ENCODE measurements around the gene CA9. TPM values are rescaled to one million over a fixed set of nuclear protein-coding genes. Genes with fewer than 3 reads are reported as not detected.

CA9 gene
- total RNA-seq, 3 donors from 2014 or later (not counting 1 experiment from before 2014, with no cell fraction given) = not detected

GRCh38 chr9:35726931-35727330, 53.2 kb downstream of the CA9 start:
- H3K27ac Mint-ChIP-seq = no peak overlapping the region
- DNase-seq (peak; percentile 32 to 65), ATAC-seq (peak; percentile 45 to 62 (median 54))
- Histone ChIP-seq H3K4me3 (ENCODE audit: low read length) (no peak overlapping the region), H3K36me3 (ENCODE audit: control insufficient read depth, insufficient read depth, low read length) (peaks cover 37% of the 10 kb centered on the region), H3K9me3 (ENCODE audit: control insufficient read depth, insufficient read depth, low read length) (no peaks in the 10 kb centered on the region), H3K27me3 (ENCODE audit: control insufficient read depth, insufficient read depth, low read length) (no peaks in the 10 kb centered on the region), H3K27ac (ENCODE audit: low read length) (peak overlapping the region; percentile 73), H3K4me1 (ENCODE audit: control insufficient read depth, insufficient read depth, low read length) (peaks cover 51% of the 10 kb centered on the region)
- peaks cover 17 to 22% of the 10 kb centered on the region in 2 donors for H3K4me1 Mint-ChIP-seq
- H3K27me3 Mint-ChIP-seq (ENCODE audit: low read depth in 2 of 2) = no peaks in the 10 kb centered on the region
- 4% methylated on average over 3 of the region's 3 CpGs for WGBS (ENCODE audit: insufficient coverage)
- no peak overlapping the region for H3K4me3 Mint-ChIP-seq
- H3K9me3 Mint-ChIP-seq = no peaks in the 10 kb centered on the region
- H3K36me3 Mint-ChIP-seq = peaks cover 14% of the 10 kb centered on the region
- intact Hi-C loops (cut with micrococcal nuclease) = no loop called here
- TF ChIP-seq, protein P1, sequence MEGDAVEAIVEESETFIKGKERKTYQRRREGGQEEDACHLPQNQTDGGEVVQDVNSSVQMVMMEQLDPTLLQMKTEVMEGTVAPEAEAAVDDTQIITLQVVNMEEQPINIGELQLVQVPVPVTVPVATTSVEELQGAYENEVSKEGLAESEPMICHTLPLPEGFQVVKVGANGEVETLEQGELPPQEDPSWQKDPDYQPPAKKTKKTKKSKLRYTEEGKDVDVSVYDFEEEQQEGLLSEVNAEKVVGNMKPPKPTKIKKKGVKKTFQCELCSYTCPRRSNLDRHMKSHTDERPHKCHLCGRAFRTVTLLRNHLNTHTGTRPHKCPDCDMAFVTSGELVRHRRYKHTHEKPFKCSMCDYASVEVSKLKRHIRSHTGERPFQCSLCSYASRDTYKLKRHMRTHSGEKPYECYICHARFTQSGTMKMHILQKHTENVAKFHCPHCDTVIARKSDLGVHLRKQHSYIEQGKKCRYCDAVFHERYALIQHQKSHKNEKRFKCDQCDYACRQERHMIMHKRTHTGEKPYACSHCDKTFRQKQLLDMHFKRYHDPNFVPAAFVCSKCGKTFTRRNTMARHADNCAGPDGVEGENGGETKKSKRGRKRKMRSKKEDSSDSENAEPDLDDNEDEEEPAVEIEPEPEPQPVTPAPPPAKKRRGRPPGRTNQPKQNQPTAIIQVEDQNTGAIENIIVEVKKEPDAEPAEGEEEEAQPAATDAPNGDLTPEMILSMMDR (IDR thresholded peaks at IDR 0.05) = no peak

- H3K9me3 Mint-ChIP-seq = no peaks in the 10 kb centered on the region
- peaks cover 8% of the 10 kb centered on the region for H3K36me3 Mint-ChIP-seq
- no peak for DNase-seq
- Histone ChIP-seq H3K4me1 (ENCODE audit: control insufficient read depth, insufficient read depth, low read length) (peaks cover 52% of the 10 kb centered on the region), H3K27me3 (ENCODE audit: control insufficient read depth, insufficient read depth, low read length) (no peaks in the 10 kb centered on the region), H3K36me3 (ENCODE audit: control insufficient read depth, insufficient read depth, low read length) (peaks cover 30% of the 10 kb centered on the region), H3K9me3 (ENCODE audit: control insufficient read depth, insufficient read depth, low read length) (no peaks in the 10 kb centered on the region), H3K27ac (ENCODE audit: low read length) (peak overlapping the region; percentile 73), H3K4me3 (ENCODE audit: low read length) (peak overlapping the region; percentile 30)
- peaks cover 19 to 20% of the 10 kb centered on the region in 2 donors for H3K4me1 Mint-ChIP-seq
- H3K4me3 Mint-ChIP-seq = no peak overlapping the region
- intact Hi-C loops (cut with micrococcal nuclease) = no loop called here
- ATAC-seq = no peak
- WGBS (ENCODE audit: insufficient coverage) = 0% methylated on average over 5 of the region's 5 CpGs
- TF ChIP-seq, protein P1 (IDR thresholded peaks at IDR 0.05) = no peak
- no peak overlapping the region for H3K27ac Mint-ChIP-seq
- no peaks in the 10 kb centered on the region for H3K27me3 Mint-ChIP-seq (ENCODE audit: low read depth in 2 of 2)
These were observed 53.9 kb downstream of the CA9 start for GRCh38 chr9:35727676-35728040.

- ATAC-seq (peak in 2 of 3 donors; percentile 11 to 18), DNase-seq (peak; percentile 60 to 70)
- Histone ChIP-seq H3K4me3 (ENCODE audit: low read length) (peak overlapping the region; percentile 30), H3K36me3 (ENCODE audit: control insufficient read depth, insufficient read depth, low read length) (peaks cover 25% of the 10 kb centered on the region), H3K4me1 (ENCODE audit: control insufficient read depth, insufficient read depth, low read length) (peaks cover 59% of the 10 kb centered on the region), H3K9me3 (ENCODE audit: control insufficient read depth, insufficient read depth, low read length) (no peaks in the 10 kb centered on the region), H3K27ac (ENCODE audit: low read length) (peak overlapping the region; percentile 73), H3K27me3 (ENCODE audit: control insufficient read depth, insufficient read depth, low read length) (no peaks in the 10 kb centered on the region)
- TF ChIP-seq, protein P1 (IDR thresholded peaks at IDR 0.05) = no peak
- Mint-ChIP-seq H3K27ac (no peak overlapping the region), H3K4me3 (no peak overlapping the region), H3K27me3 (ENCODE audit: low read depth in 2 of 2) (no peaks in the 10 kb centered on the region), H3K9me3 (no peaks in the 10 kb centered on the region), H3K36me3 (peaks cover 8% of the 10 kb centered on the region), H3K4me1 (peaks cover 25 to 26% of the 10 kb centered on the region in 2 donors)
- 3% methylated on average over 9 of the region's 10 CpGs for WGBS (ENCODE audit: insufficient coverage)
- intact Hi-C loops (cut with micrococcal nuclease) = no loop called here
These were observed 54.6 kb downstream of the CA9 start for GRCh38 chr9:35728041-35728971.
